HCT116 (cell line): Measurements from ENCODE around the gene GPR15.

Experiments
- EZH2 ChIP-seq: fragments of 200-600 bp; sonication (generic); IDR thresholded peaks from 2 replicates; pipeline ENCODE4 v1.6.1; 2017; ENCODE audit warnings: antibody characterized with exemption, mixed run types
- POLR2AphosphoS5 ChIP-seq: IDR thresholded peaks from 2 replicates; pipeline ENCODE4 v1.6.1; 2011; ENCODE audit warnings: mild to moderate bottlenecking, low read depth, low read length, moderate library complexity

- no peak for TF ChIP-seq EZH2
- no peak for TF ChIP-seq POLR2AphosphoS5
Measured at GRCh38 chr3:98483626-98484025, 48.2 kb upstream of the GPR15 start.
